Vagina (tissue), 2 donors: ENCODE data around the gene MYEF2.

ENCODE experiments used
- CTCF ChIP-seq, 3 experiments: fragments of 450-650 bp in 2 of 3; fragments of 200-600 bp in 1 of 3; sonication (generic) in 1 of 3; IDR thresholded peaks; one replicate each; pipeline ENCODE4 v1.5.1; 2017 to 2019; ENCODE audit warnings: antibody characterized with exemption in 3 of 3, mild to moderate bottlenecking in 2 of 3, moderate library complexity in 2 of 3
- POLR2AphosphoS5 ChIP-seq, 2 donors: sonication (generic); formaldehyde crosslinking; IDR thresholded peaks; one replicate each; pipeline ENCODE4 v1.9.0; 2017; ENCODE audit warnings: antibody characterized with exemption in 2 of 2, mild to moderate bottlenecking in 2 of 2, low read depth in 1 of 2; ENCODE audit not compliant: insufficient read depth in 1 of 2

- TF ChIP-seq CTCF (IDR thresholded peaks at IDR 0.05) (no peak), POLR2AphosphoS5 (IDR thresholded peaks at IDR 0.05; ENCODE audit: insufficient read depth in 1 of 2, low read depth in 1 of 2) (no peak)
These were observed 90.3 kb downstream of the MYEF2 start for GRCh38 chr15:48087844-48088243.
